ENCODE measurements around the gene CCDC27.

DNA sequence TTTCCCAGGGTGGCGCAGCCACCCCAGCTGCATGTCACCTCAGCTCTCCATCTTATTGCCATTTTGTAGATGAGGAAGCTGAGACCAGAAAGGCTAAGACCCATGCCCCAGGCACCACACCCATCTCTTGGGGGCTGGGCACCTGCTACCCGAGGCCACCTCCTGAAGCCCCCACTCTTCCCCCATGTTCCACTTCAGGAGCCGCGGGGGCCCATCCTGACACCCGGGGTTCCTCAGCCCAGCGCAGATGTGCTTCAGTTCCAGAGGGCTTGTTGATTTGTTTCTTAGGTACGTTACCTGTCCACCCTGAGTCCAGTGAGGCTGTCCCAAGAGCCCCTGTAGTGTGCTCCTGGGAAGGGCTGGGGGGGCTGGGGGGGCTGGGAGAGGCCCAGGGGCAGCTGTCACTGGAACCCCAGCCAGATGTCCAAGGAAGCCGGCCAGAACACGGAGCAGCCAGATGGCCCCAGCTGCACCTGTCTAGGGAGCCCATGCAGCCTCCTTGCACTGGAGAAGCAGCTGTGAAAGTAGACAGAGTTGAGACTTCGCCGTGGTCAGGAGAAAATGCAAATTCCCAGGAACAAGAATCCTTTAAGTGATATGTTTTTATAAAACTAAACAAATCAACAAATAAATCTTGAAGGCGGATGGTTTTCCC is 17.1 kb upstream of the CCDC27 start:
- TF ChIP-seq TAF1 (conservative IDR thresholded peaks at IDR 0.05) (no peak), FOXA1 (IDR thresholded peaks at IDR 0.05) (no peak)
- TF ChIP-seq, protein P1, sequence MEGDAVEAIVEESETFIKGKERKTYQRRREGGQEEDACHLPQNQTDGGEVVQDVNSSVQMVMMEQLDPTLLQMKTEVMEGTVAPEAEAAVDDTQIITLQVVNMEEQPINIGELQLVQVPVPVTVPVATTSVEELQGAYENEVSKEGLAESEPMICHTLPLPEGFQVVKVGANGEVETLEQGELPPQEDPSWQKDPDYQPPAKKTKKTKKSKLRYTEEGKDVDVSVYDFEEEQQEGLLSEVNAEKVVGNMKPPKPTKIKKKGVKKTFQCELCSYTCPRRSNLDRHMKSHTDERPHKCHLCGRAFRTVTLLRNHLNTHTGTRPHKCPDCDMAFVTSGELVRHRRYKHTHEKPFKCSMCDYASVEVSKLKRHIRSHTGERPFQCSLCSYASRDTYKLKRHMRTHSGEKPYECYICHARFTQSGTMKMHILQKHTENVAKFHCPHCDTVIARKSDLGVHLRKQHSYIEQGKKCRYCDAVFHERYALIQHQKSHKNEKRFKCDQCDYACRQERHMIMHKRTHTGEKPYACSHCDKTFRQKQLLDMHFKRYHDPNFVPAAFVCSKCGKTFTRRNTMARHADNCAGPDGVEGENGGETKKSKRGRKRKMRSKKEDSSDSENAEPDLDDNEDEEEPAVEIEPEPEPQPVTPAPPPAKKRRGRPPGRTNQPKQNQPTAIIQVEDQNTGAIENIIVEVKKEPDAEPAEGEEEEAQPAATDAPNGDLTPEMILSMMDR (IDR thresholded peaks at IDR 0.05; ENCODE audit: low read depth, low read length, missing input control) = no peak
- TF ChIP-seq, protein P2, sequence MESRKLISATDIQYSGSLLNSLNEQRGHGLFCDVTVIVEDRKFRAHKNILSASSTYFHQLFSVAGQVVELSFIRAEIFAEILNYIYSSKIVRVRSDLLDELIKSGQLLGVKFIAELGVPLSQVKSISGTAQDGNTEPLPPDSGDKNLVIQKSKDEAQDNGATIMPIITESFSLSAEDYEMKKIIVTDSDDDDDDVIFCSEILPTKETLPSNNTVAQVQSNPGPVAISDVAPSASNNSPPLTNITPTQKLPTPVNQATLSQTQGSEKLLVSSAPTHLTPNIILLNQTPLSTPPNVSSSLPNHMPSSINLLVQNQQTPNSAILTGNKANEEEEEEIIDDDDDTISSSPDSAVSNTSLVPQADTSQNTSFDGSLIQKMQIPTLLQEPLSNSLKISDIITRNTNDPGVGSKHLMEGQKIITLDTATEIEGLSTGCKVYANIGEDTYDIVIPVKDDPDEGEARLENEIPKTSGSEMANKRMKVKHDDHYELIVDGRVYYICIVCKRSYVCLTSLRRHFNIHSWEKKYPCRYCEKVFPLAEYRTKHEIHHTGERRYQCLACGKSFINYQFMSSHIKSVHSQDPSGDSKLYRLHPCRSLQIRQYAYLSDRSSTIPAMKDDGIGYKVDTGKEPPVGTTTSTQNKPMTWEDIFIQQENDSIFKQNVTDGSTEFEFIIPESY (IDR thresholded peaks at IDR 0.05) = no peak

Data from liver (tissue), 3 donors.